HEK293 (cell line): ENCODE measurements around the gene DSEL.

Experiments
- CTCF ChIA-PET: fragments of 350-600 bp; formaldehyde crosslinking; extraction: SDS; loops from one replicate; lab custom pipeline; 2021; ENCODE audit warnings: antibody characterized with exemption; lab: Yijun Ruan, JAX
- POLR2A ChIA-PET: fragments of 300-600 bp; formaldehyde crosslinking; extraction: SDS; loops from one replicate; lab custom pipeline; 2020; ENCODE audit warnings: antibody characterized with exemption, inconsistent platforms; lab: Yijun Ruan, JAX
- H3K27ac ChIP-seq: fragments of 200-500 bp; sonication (Bioruptor generic); 2 replicates; pipeline ENCODE4 v1.5.1; 2014; ENCODE audit warnings: low read depth, low read length, control low read depth, inconsistent platforms; ENCODE audit errors: extremely low read depth
- H3K36me3 ChIP-seq, 2 experiments: fragments of 200-500 bp in 1 of 2; sonication (Bioruptor generic) in 1 of 2; 1 replicate in 1 of 2; 2 replicates in 1 of 2; pipeline ENCODE4 v1.5.1; 2014 to 2017; ENCODE audit warnings: inconsistent platforms in 2 of 2, low read length in 2 of 2; ENCODE audit not compliant: control insufficient read depth in 2 of 2, insufficient read depth in 1 of 2
- H3K4me1 ChIP-seq: fragments of 200-500 bp; sonication (Bioruptor generic); 2 replicates; pipeline ENCODE4 v1.5.1; 2014; ENCODE audit warnings: mild to moderate bottlenecking, low read length, inconsistent platforms; ENCODE audit not compliant: control insufficient read depth, insufficient read depth
- H3K4me3 ChIP-seq: 2 replicates; pipeline ENCODE4 v1.5.1; 2011; ENCODE audit warnings: low read depth, mild to moderate bottlenecking, control low read depth, low read length, moderate library complexity
- H3K9me3 ChIP-seq: fragments of 200-500 bp; sonication (Bioruptor generic); 2 replicates; pipeline ENCODE4 v1.5.1; 2014; ENCODE audit warnings: low read depth, low read length, inconsistent platforms; ENCODE audit not compliant: control insufficient read depth, insufficient read depth
- BCL11A ChIP-seq: fragments of 450-650 bp; formaldehyde crosslinking; IDR thresholded peaks from 2 replicates; pipeline ENCODE4 v1.5.1; 2016; ENCODE audit warnings: low read depth, missing biosample characterization, missing genetic modification characterization
- CTCF ChIP-seq: fragments of 450-650 bp; formaldehyde crosslinking; IDR thresholded peaks from 2 replicates; pipeline ENCODE4 v1.5.1; 2016; ENCODE audit warnings: missing biosample characterization, missing genetic modification characterization
- EGR2 ChIP-seq: fragments of 450-650 bp; formaldehyde crosslinking; IDR thresholded peaks from 2 replicates; pipeline ENCODE4 v1.5.1; 2016; ENCODE audit warnings: low read depth, missing biosample characterization, missing genetic modification characterization
- GLIS2 ChIP-seq: fragments of 450-650 bp; formaldehyde crosslinking; IDR thresholded peaks from 2 replicates; pipeline ENCODE4 v1.5.1; 2016; ENCODE audit warnings: missing biosample characterization, missing genetic modification characterization
- IKZF3 ChIP-seq: fragments of 450-650 bp; IDR thresholded peaks from 2 replicates; pipeline ENCODE4 v1.5.0; 2018; ENCODE audit warnings: missing biosample characterization, mild to moderate bottlenecking, missing genetic modification characterization, moderate library complexity
- KLF8 ChIP-seq: fragments of 450-650 bp; formaldehyde crosslinking; IDR thresholded peaks from 2 replicates; pipeline ENCODE4 v1.5.1; 2016; ENCODE audit warnings: missing biosample characterization, missing genetic modification characterization
- MZF1 ChIP-seq: fragments of 450-650 bp; formaldehyde crosslinking; IDR thresholded peaks from 2 replicates; pipeline ENCODE4 v1.5.1; 2017; ENCODE audit warnings: missing biosample characterization, missing genetic modification characterization, borderline replicate concordance
- PATZ1 ChIP-seq: fragments of 450-650 bp; formaldehyde crosslinking; IDR thresholded peaks from 2 replicates; pipeline ENCODE4 v1.5.1; 2016; ENCODE audit warnings: missing biosample characterization, missing genetic modification characterization
- PRDM6 ChIP-seq: fragments of 450-650 bp; formaldehyde crosslinking; IDR thresholded peaks from 2 replicates; pipeline ENCODE4 v1.5.1; 2017; ENCODE audit warnings: missing biosample characterization, missing genetic modification characterization
- SCRT1 ChIP-seq: fragments of 450-650 bp; formaldehyde crosslinking; IDR thresholded peaks from 2 replicates; pipeline ENCODE4 v1.5.1; 2016; ENCODE audit warnings: missing biosample characterization, missing genetic modification characterization, borderline replicate concordance
- SCRT2 ChIP-seq: fragments of 450-650 bp; formaldehyde crosslinking; IDR thresholded peaks from 2 replicates; pipeline ENCODE4 v1.5.1; 2016; ENCODE audit warnings: missing biosample characterization, missing genetic modification characterization
- ZBTB17 ChIP-seq: fragments of 450-650 bp; formaldehyde crosslinking; IDR thresholded peaks from 2 replicates; pipeline ENCODE4 v1.5.1; 2016; ENCODE audit warnings: missing biosample characterization, missing genetic modification characterization
- ZEB2 ChIP-seq: fragments of 450-650 bp; formaldehyde crosslinking; IDR thresholded peaks from 2 replicates; pipeline ENCODE4 v1.5.1; 2016; ENCODE audit warnings: missing biosample characterization, missing genetic modification characterization
- ZFP3 ChIP-seq: fragments of 450-650 bp; formaldehyde crosslinking; IDR thresholded peaks from 2 replicates; pipeline ENCODE4 v1.5.1; 2016; ENCODE audit warnings: low read depth, missing biosample characterization, missing genetic modification characterization
- ZIC2 ChIP-seq: fragments of 450-650 bp; formaldehyde crosslinking; IDR thresholded peaks from 2 replicates; pipeline ENCODE4 v1.5.1; 2016; ENCODE audit warnings: missing biosample characterization, missing genetic modification characterization
- ZNF155 ChIP-seq: fragments of 450-650 bp; formaldehyde crosslinking; IDR thresholded peaks from 2 replicates; pipeline ENCODE4 v1.5.1; 2016; ENCODE audit warnings: missing biosample characterization, missing genetic modification characterization
- ZNF214 ChIP-seq: fragments of 450-650 bp; formaldehyde crosslinking; IDR thresholded peaks from 2 replicates; pipeline ENCODE4 v1.5.1; 2017; ENCODE audit warnings: missing biosample characterization, mild to moderate bottlenecking, missing genetic modification characterization, borderline replicate concordance
- ZNF280C ChIP-seq: fragments of 450-650 bp; formaldehyde crosslinking; IDR thresholded peaks from 2 replicates; pipeline ENCODE4 v1.5.1; 2016; ENCODE audit warnings: missing biosample characterization, missing genetic modification characterization
- ZNF362 ChIP-seq: fragments of 450-650 bp; formaldehyde crosslinking; IDR thresholded peaks from 2 replicates; pipeline ENCODE4 v1.5.1; 2016; ENCODE audit warnings: missing biosample characterization, missing genetic modification characterization
- ZNF394 ChIP-seq: fragments of 450-650 bp; formaldehyde crosslinking; IDR thresholded peaks from 2 replicates; pipeline ENCODE4 v1.5.1; 2016; ENCODE audit warnings: missing biosample characterization, missing genetic modification characterization, mild to moderate bottlenecking, moderate library complexity, borderline replicate concordance
- ZNF488 ChIP-seq: fragments of 450-650 bp; formaldehyde crosslinking; IDR thresholded peaks from 2 replicates; pipeline ENCODE4 v1.5.1; 2016; ENCODE audit warnings: missing biosample characterization, missing genetic modification characterization
- ZNF501 ChIP-seq: fragments of 450-650 bp; formaldehyde crosslinking; IDR thresholded peaks from 2 replicates; pipeline ENCODE4 v1.5.1; 2016; ENCODE audit warnings: missing biosample characterization, missing genetic modification characterization
- ZNF544 ChIP-seq: fragments of 450-650 bp; formaldehyde crosslinking; IDR thresholded peaks from 2 replicates; pipeline ENCODE4 v1.5.0; 2017; ENCODE audit warnings: missing biosample characterization, missing genetic modification characterization
- ZNF549 ChIP-seq: fragments of 450-650 bp; IDR thresholded peaks from 2 replicates; pipeline ENCODE4 v1.5.1; 2018; ENCODE audit warnings: missing biosample characterization, missing genetic modification characterization, mild to moderate bottlenecking, inconsistent platforms, moderate library complexity
- ZNF580 ChIP-seq: fragments of 450-650 bp; formaldehyde crosslinking; IDR thresholded peaks from 2 replicates; pipeline ENCODE4 v1.5.1; 2016; ENCODE audit warnings: missing biosample characterization, missing genetic modification characterization
- ZNF654 ChIP-seq: fragments of 450-650 bp; formaldehyde crosslinking; IDR thresholded peaks from 2 replicates; pipeline ENCODE4 v1.5.1; 2016; ENCODE audit warnings: low read depth, missing biosample characterization, missing genetic modification characterization
- ZNF776 ChIP-seq: fragments of 450-650 bp; formaldehyde crosslinking; IDR thresholded peaks from 2 replicates; pipeline ENCODE4 v1.5.0; 2017; ENCODE audit warnings: missing biosample characterization, missing genetic modification characterization, borderline replicate concordance
- ZNF792 ChIP-seq: fragments of 450-650 bp; formaldehyde crosslinking; IDR thresholded peaks from 2 replicates; pipeline ENCODE4 v1.5.1; 2016; ENCODE audit warnings: missing biosample characterization, missing genetic modification characterization

Gene DSEL

GRCh38 chr18:67515942-67516538 is 480 bp downstream of the DSEL start:
- POLR2A ChIA-PET = interaction anchor here (0.7 to 2.7 kb wide), 7 partner anchors 10 to 1103 kb away, joined by 3 to 19 read pairs (median 4); no protein-coding TSS in a partner anchor
- CTCF ChIA-PET = interaction anchor here (0.5 to 2.4 kb wide), 22 partner anchors 9 to 1192 kb away, joined by 3 to 14 read pairs (median 4); no protein-coding TSS in a partner anchor
- no peaks in the 10 kb centered on the region for H3K9me3 ChIP-seq
- H3K4me1 ChIP-seq = peaks cover 3% of the 10 kb centered on the region; the same call in 1 of the 2 replicates
- H3K27ac ChIP-seq = no peak overlapping the region
- H3K4me3 ChIP-seq = peak overlapping the region; percentile 79
- peaks cover 0 to 13% of the 10 kb centered on the region in 2 experiments; a peak in 1 of 3 replicates for H3K36me3 ChIP-seq
- no peak for TF ChIP-seq PRDM6 (tag by site-specific recombination)
- TF ChIP-seq ZEB2 (tag by site-specific recombination) = 0 out of 2 replicates have a peak, but pooled peaks have one; percentile 15
- TF ChIP-seq SCRT1 (tag by site-specific recombination) = peak; percentile 82
- no peak for TF ChIP-seq ZNF792
- TF ChIP-seq GLIS2 (tag by site-specific recombination) = 0 out of 2 replicates have a peak, but pooled peaks have one; percentile 42
- peak; percentile 53 for TF ChIP-seq ZNF654 (tag by site-specific recombination)
- no peak for TF ChIP-seq ZNF394 (tag by site-specific recombination)
- no peak for TF ChIP-seq ZNF280C
- TF ChIP-seq ZBTB17 = peak; percentile 67
- no peak for TF ChIP-seq BCL11A (tag by site-specific recombination)
- no peak for TF ChIP-seq ZNF488 (tag by site-specific recombination)
- TF ChIP-seq CTCF (tag by site-specific recombination) = peak; percentile 53; the same call in 1 of the 2 replicates
- TF ChIP-seq ZNF580 (tag by site-specific recombination) = no peak
- TF ChIP-seq ZNF362 (tag by site-specific recombination) = no peak
- TF ChIP-seq ZNF214 = no peak
- TF ChIP-seq MZF1 (tag by site-specific recombination) = no peak
- no peak for TF ChIP-seq ZNF549 (tag by site-specific recombination)
- no peak for TF ChIP-seq KLF8 (tag by site-specific recombination)
- TF ChIP-seq IKZF3 (tag by site-specific recombination) = no peak
- TF ChIP-seq SCRT2 = peak; percentile 95
- no peak for TF ChIP-seq ZNF155 (tag by site-specific recombination)
- no peak for TF ChIP-seq PATZ1 (tag by site-specific recombination)
- TF ChIP-seq ZNF501 = peak; percentile 22; the same call in 1 of the 2 replicates
- peak; percentile 20; the same call in 1 of the 2 replicates for TF ChIP-seq ZIC2 (tag by site-specific recombination)
- TF ChIP-seq ZFP3 (tag by site-specific recombination) = no peak
- TF ChIP-seq EGR2 (tag by site-specific recombination) = no peak
- TF ChIP-seq ZNF776 = no peak
- TF ChIP-seq ZNF544 (tag by site-specific recombination) = no peak
